Stimulated activated naive CD8-positive, alpha-beta T cell treated with anti-CD3 and anti-CD28 coated beads, Interleukin-15, Interleukin-2, amounts not matched to agents 100 ng/mL and 50 ng/mL, for 24 hours (primary cell): ENCODE data around the gene EIF2B2.

Source experiments
- H3K27ac Mint-ChIP-seq: one replicate; pipeline ENCODE4 v1.8.0; 2021; ENCODE audit warnings: mild to moderate bottlenecking, mixed read lengths
- H3K27me3 Mint-ChIP-seq: one replicate; pipeline ENCODE4 v1.8.0; 2021; ENCODE audit warnings: mixed read lengths
- H3K36me3 Mint-ChIP-seq: one replicate; pipeline ENCODE4 v1.8.0; 2021; ENCODE audit warnings: low read depth, mixed read lengths
- H3K4me1 Mint-ChIP-seq: one replicate; pipeline ENCODE4 v1.8.0; 2021; ENCODE audit warnings: low read depth, mixed read lengths
- H3K4me3 Mint-ChIP-seq: one replicate; pipeline ENCODE4 v1.8.0; 2021; ENCODE audit warnings: mild to moderate bottlenecking, mixed read lengths
- H3K9me3 Mint-ChIP-seq: one replicate; pipeline ENCODE4 v1.8.0; 2021; ENCODE audit warnings: mixed read lengths

Gene EIF2B2

GRCh38 chr14:75053396-75054291 lies 50.9 kb downstream of the EIF2B2 start:
- Mint-ChIP-seq H3K9me3 (no peaks in the 10 kb centered on the region), H3K27ac (no peak overlapping the region), H3K27me3 (no peaks in the 10 kb centered on the region), H3K36me3 (peaks cover 59% of the 10 kb centered on the region), H3K4me3 (no peak overlapping the region), H3K4me1 (peaks cover 46% of the 10 kb centered on the region)

- Mint-ChIP-seq H3K27me3 (no peaks in the 10 kb centered on the region), H3K36me3 (peaks cover 56% of the 10 kb centered on the region), H3K27ac (no peak overlapping the region), H3K4me3 (no peak overlapping the region), H3K4me1 (peaks cover 44% of the 10 kb centered on the region), H3K9me3 (no peaks in the 10 kb centered on the region)
Measured at GRCh38 chr14:75054421-75054820, 51.7 kb downstream of the EIF2B2 start.

- peaks cover 44% of the 10 kb centered on the region for H3K4me1 Mint-ChIP-seq
- no peaks in the 10 kb centered on the region for H3K9me3 Mint-ChIP-seq
- peaks cover 47% of the 10 kb centered on the region for H3K36me3 Mint-ChIP-seq
- H3K4me3 Mint-ChIP-seq = no peak overlapping the region
- no peak overlapping the region for H3K27ac Mint-ChIP-seq
- H3K27me3 Mint-ChIP-seq = no peaks in the 10 kb centered on the region
Measured at GRCh38 chr14:75059642-75060041, 56.9 kb downstream of the EIF2B2 start.

- Mint-ChIP-seq H3K27me3 (no peaks in the 10 kb centered on the region), H3K9me3 (no peaks in the 10 kb centered on the region), H3K4me1 (peaks cover 42% of the 10 kb centered on the region), H3K36me3 (peaks cover 43% of the 10 kb centered on the region), H3K4me3 (no peak overlapping the region), H3K27ac (no peak overlapping the region)
Measured at GRCh38 chr14:75060420-75060819, 57.7 kb downstream of the EIF2B2 start.
